ENCODE measurements around the gene ZNF609.

- TF ChIP-seq CTCF (optimal IDR thresholded peaks at IDR 0.05 in 1 of 3, IDR thresholded peaks at IDR 0.05 in 1 of 3, conservative IDR thresholded peaks at IDR 0.05 in 1 of 3; ENCODE audit: extremely low read depth in 1 of 3, insufficient read depth in 2 of 3, low read length in 3 of 3): no peak
- no peak for TF ChIP-seq EZH2 (IDR thresholded peaks at IDR 0.05; ENCODE audit: low read length)
Observed at GRCh38 chr15:64474846-64475245, 14.5 kb downstream of the ZNF609 start.
